Stomach (tissue), 4 donors: ENCODE results near the gene PIGL.

Experiments
- EP300 ChIP-seq: sonication (generic); formaldehyde crosslinking; IDR thresholded peaks from one replicate; pipeline ENCODE4 v1.6.1; 2017; ENCODE audit warnings: antibody characterized with exemption
- POLR2A ChIP-seq, 4 donors: fragments of 450-650 bp; IDR thresholded peaks; one replicate each; pipeline ENCODE4 v1.6.1; 2016; ENCODE audit warnings: antibody characterized with exemption in 4 of 4, control low read depth in 2 of 4, mild to moderate bottlenecking in 1 of 4, moderate library complexity in 1 of 4
- TF ChIP-seq, protein P1 (sequence below), 7 experiments: fragments of 450-650 bp in 4 of 7; fragments of 200-600 bp in 3 of 7; sonication (generic) in 3 of 7; IDR thresholded peaks; one replicate each; pipeline ENCODE4 v1.5.1; 2016 to 2019; ENCODE audit warnings: antibody characterized with exemption in 7 of 7, control low read depth in 2 of 7, mild to moderate bottlenecking in 1 of 7

DNA sequence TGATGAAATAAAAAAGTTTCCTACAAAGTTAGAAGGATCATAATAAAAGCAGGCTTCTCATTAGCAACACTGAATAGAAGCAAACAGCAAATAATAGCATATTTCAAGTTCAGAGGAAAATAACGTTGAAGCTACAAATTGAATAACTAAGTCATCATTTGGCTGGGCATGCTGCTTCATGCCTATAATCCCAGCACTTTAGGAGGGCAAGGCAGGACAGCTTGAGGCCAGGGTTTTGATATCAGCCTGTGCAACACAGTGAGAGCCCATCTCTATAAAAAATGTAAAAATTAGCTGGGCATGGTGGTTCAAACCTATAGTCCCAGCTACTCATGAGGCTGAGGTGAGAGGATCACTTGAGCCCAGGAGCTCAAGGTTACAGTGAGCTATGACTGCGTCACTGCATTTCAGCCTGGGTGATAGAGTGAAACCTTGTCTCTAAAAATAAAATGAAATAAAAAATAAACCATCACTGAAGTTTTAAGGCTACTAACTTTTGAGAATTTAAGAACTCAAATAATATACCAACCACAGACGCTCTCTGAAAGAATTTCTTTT lies 27.1 kb upstream of the PIGL start:
- TF ChIP-seq, protein P1, sequence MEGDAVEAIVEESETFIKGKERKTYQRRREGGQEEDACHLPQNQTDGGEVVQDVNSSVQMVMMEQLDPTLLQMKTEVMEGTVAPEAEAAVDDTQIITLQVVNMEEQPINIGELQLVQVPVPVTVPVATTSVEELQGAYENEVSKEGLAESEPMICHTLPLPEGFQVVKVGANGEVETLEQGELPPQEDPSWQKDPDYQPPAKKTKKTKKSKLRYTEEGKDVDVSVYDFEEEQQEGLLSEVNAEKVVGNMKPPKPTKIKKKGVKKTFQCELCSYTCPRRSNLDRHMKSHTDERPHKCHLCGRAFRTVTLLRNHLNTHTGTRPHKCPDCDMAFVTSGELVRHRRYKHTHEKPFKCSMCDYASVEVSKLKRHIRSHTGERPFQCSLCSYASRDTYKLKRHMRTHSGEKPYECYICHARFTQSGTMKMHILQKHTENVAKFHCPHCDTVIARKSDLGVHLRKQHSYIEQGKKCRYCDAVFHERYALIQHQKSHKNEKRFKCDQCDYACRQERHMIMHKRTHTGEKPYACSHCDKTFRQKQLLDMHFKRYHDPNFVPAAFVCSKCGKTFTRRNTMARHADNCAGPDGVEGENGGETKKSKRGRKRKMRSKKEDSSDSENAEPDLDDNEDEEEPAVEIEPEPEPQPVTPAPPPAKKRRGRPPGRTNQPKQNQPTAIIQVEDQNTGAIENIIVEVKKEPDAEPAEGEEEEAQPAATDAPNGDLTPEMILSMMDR (IDR thresholded peaks at IDR 0.05): no peak
- TF ChIP-seq EP300: no peak
- no peak for TF ChIP-seq POLR2A (IDR thresholded peaks at IDR 0.05)
